GM12892 (cell line): ENCODE data around the gene RAD23B.

ENCODE experiments used
- DNase-seq: peaks from one replicate; pipeline ENCODE4 v3.0.0; 2011; ENCODE audit not compliant: insufficient read length
- FAIRE-seq: peaks from 2 replicates; lab custom pipeline; 2011; peaks lifted over from hg19 to GRCh38; lab: Jason Lieb, UNC
- POLR2A ChIP-seq: IDR thresholded peaks from 2 replicates; pipeline ENCODE4 v1.6.1; 2011; ENCODE audit warnings: low read depth, low read length, control low read depth
- POLR2AphosphoS5 ChIP-seq: IDR thresholded peaks from 2 replicates; pipeline ENCODE4 v1.6.1; 2011; ENCODE audit warnings: low read depth, low read length, control low read depth
- TAF1 ChIP-seq: IDR thresholded peaks from 2 replicates; pipeline ENCODE4 v1.6.1; 2011; ENCODE audit warnings: low read depth, mild to moderate bottlenecking, control low read depth, low read length, borderline replicate concordance

RAD23B gene

DNA sequence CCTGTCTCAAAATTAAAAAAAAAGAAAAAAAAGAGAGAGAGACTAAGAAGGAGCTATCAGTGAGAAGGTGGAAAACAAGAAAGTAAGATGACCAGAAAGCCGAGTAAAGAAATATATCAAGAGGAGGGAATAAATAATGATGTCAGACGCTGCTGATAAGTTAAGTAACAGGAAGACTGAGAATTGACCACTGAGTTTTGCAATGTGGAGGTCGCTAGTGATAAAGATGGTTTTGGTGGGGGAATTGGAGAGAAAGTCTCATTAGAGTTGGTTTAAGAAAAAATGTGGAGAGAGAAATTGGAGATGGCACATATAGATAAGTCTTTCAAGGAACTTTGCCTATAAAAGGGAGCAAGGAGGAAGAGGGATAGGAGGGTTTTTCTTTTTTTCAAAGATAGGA lies 91.9 kb downstream of the RAD23B start:
- no peak for TF ChIP-seq TAF1
- TF ChIP-seq POLR2AphosphoS5 = no peak
- no peak for TF ChIP-seq POLR2A
- FAIRE-seq (no peak), DNase-seq (no peak)

GRCh38 chr9:107375651-107376369 lies 92.7 kb downstream of the RAD23B start:
- no peak for DNase-seq
- TF ChIP-seq POLR2AphosphoS5 (no peak), POLR2A (no peak), TAF1 (no peak)

DNA sequence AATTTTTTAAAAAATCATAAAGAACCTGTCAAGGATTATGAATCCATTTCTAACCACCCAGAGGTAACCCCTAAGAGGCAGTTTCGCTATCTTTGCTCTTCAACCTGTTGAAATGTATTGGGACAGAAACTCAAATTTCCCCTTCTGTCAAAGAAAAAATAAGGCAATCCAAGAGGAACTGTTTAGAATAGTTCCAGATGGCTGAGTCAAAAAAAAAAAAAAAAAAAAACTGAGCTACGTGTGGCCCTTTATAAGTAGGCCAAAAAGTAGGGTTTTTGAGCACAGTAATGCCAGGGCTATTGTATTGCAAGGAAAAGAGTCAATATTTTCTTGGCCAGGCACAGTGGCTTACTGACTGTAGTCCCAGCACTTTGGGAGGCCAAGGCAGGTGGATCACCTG lies 94.9 kb downstream of the RAD23B start:
- no peak for FAIRE-seq
- TF ChIP-seq TAF1 = no peak
- no peak for TF ChIP-seq POLR2A
- no peak for TF ChIP-seq POLR2AphosphoS5

More at GRCh38 chr9:107375651-107376369, 92.7 kb downstream of the RAD23B start:
- no peak for FAIRE-seq

More for the DNA sequence above, 94.9 kb downstream of the RAD23B start:
- DNase-seq = no peak
